ENCODE data around the gene LMBR1L.

Gene LMBR1L

GRCh38 chr12:49089821-49090773, 20.6 kb downstream of the LMBR1L start (continued):
- TF ChIP-seq, protein P1, sequence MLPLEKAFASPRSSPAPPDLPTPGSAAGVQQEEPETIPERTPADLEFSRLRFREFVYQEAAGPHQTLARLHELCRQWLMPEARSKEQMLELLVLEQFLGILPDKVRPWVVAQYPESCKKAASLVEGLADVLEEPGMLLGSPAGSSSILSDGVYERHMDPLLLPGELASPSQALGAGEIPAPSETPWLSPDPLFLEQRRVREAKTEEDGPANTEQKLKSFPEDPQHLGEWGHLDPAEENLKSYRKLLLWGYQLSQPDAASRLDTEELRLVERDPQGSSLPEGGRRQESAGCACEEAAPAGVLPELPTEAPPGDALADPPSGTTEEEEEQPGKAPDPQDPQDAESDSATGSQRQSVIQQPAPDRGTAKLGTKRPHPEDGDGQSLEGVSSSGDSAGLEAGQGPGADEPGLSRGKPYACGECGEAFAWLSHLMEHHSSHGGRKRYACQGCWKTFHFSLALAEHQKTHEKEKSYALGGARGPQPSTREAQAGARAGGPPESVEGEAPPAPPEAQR (tag by site-specific recombination; IDR thresholded peaks at IDR 0.05) = no peak
- TF ChIP-seq ZNF37A (tag by site-specific recombination; IDR thresholded peaks at IDR 0.05) = no peak
- peak; percentile 41 for TF ChIP-seq ZNF600 (tag by site-specific recombination; IDR thresholded peaks at IDR 0.05)
- TF ChIP-seq FEZF1 (tag by site-specific recombination; IDR thresholded peaks at IDR 0.05) = no peak
- TF ChIP-seq ZNF660 (tag by site-specific recombination; IDR thresholded peaks at IDR 0.05) = no peak
- TF ChIP-seq, protein P2, sequence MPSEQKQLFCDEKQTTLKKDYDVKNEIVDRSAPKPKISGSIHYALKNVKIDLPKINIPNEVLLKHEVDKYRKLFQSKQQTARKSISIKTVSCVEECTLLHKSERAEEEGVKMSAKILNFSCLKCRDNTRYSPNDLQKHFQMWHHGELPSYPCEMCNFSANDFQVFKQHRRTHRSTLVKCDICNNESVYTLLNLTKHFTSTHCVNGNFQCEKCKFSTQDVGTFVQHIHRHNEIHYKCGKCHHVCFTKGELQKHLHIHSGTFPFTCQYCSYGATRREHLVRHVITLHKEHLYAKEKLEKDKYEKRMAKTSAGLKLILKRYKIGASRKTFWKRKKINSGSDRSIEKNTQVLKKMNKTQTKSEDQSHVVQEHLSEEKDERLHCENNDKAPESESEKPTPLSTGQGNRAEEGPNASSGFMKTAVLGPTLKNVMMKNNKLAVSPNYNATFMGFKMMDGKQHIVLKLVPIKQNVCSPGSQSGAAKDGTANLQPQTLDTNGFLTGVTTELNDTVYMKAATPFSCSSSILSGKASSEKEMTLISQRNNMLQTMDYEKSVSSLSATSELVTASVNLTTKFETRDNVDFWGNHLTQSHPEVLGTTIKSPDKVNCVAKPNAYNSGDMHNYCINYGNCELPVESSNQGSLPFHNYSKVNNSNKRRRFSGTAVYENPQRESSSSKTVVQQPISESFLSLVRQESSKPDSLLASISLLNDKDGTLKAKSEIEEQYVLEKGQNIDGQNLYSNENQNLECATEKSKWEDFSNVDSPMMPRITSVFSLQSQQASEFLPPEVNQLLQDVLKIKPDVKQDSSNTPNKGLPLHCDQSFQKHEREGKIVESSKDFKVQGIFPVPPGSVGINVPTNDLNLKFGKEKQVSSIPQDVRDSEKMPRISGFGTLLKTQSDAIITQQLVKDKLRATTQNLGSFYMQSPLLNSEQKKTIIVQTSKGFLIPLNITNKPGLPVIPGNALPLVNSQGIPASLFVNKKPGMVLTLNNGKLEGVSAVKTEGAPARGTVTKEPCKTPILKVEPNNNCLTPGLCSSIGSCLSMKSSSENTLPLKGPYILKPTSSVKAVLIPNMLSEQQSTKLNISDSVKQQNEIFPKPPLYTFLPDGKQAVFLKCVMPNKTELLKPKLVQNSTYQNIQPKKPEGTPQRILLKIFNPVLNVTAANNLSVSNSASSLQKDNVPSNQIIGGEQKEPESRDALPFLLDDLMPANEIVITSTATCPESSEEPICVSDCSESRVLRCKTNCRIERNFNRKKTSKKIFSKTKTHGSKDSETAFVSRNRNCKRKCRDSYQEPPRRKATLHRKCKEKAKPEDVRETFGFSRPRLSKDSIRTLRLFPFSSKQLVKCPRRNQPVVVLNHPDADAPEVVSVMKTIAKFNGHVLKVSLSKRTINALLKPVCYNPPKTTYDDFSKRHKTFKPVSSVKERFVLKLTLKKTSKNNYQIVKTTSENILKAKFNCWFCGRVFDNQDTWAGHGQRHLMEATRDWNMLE (tag by site-specific recombination; conservative IDR thresholded peaks at IDR 0.05; ENCODE audit: low read depth) = no peak
- TF ChIP-seq ZNF629 (tag by site-specific recombination; IDR thresholded peaks at IDR 0.05) = no peak
- no peak for TF ChIP-seq AEBP2 (tag by site-specific recombination; IDR thresholded peaks at IDR 0.05; ENCODE audit: borderline replicate concordance)
- no peak for TF ChIP-seq SP3 (tag by site-specific recombination; IDR thresholded peaks at IDR 0.05)
- TF ChIP-seq, protein P3, sequence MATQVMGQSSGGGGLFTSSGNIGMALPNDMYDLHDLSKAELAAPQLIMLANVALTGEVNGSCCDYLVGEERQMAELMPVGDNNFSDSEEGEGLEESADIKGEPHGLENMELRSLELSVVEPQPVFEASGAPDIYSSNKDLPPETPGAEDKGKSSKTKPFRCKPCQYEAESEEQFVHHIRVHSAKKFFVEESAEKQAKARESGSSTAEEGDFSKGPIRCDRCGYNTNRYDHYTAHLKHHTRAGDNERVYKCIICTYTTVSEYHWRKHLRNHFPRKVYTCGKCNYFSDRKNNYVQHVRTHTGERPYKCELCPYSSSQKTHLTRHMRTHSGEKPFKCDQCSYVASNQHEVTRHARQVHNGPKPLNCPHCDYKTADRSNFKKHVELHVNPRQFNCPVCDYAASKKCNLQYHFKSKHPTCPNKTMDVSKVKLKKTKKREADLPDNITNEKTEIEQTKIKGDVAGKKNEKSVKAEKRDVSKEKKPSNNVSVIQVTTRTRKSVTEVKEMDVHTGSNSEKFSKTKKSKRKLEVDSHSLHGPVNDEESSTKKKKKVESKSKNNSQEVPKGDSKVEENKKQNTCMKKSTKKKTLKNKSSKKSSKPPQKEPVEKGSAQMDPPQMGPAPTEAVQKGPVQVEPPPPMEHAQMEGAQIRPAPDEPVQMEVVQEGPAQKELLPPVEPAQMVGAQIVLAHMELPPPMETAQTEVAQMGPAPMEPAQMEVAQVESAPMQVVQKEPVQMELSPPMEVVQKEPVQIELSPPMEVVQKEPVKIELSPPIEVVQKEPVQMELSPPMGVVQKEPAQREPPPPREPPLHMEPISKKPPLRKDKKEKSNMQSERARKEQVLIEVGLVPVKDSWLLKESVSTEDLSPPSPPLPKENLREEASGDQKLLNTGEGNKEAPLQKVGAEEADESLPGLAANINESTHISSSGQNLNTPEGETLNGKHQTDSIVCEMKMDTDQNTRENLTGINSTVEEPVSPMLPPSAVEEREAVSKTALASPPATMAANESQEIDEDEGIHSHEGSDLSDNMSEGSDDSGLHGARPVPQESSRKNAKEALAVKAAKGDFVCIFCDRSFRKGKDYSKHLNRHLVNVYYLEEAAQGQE (tag by site-specific recombination; IDR thresholded peaks at IDR 0.05) = no peak
- TF ChIP-seq KLF8 (tag by site-specific recombination; IDR thresholded peaks at IDR 0.05) = no peak
- TF ChIP-seq, protein P4, sequence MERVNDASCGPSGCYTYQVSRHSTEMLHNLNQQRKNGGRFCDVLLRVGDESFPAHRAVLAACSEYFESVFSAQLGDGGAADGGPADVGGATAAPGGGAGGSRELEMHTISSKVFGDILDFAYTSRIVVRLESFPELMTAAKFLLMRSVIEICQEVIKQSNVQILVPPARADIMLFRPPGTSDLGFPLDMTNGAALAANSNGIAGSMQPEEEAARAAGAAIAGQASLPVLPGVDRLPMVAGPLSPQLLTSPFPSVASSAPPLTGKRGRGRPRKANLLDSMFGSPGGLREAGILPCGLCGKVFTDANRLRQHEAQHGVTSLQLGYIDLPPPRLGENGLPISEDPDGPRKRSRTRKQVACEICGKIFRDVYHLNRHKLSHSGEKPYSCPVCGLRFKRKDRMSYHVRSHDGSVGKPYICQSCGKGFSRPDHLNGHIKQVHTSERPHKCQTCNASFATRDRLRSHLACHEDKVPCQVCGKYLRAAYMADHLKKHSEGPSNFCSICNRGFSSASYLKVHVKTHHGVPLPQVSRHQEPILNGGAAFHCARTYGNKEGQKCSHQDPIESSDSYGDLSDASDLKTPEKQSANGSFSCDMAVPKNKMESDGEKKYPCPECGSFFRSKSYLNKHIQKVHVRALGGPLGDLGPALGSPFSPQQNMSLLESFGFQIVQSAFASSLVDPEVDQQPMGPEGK (tag by site-specific recombination; IDR thresholded peaks at IDR 0.05) = no peak
- TF ChIP-seq ZBTB6 (tag by site-specific recombination; IDR thresholded peaks at IDR 0.05) = no peak
- no peak for TF ChIP-seq HOXD13 (CRISPR knock-in tag; IDR thresholded peaks at IDR 0.05; ENCODE audit: borderline replicate concordance)
- no peak for TF ChIP-seq ZNF112 (tag by site-specific recombination; IDR thresholded peaks at IDR 0.05)
- TF ChIP-seq, protein P5, sequence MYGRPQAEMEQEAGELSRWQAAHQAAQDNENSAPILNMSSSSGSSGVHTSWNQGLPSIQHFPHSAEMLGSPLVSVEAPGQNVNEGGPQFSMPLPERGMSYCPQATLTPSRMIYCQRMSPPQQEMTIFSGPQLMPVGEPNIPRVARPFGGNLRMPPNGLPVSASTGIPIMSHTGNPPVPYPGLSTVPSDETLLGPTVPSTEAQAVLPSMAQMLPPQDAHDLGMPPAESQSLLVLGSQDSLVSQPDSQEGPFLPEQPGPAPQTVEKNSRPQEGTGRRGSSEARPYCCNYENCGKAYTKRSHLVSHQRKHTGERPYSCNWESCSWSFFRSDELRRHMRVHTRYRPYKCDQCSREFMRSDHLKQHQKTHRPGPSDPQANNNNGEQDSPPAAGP (tag by site-specific recombination; IDR thresholded peaks at IDR 0.05) = no peak
- no peak for TF ChIP-seq ZNF571 (tag by site-specific recombination; IDR thresholded peaks at IDR 0.05)
- TF ChIP-seq ZNF324 (tag by site-specific recombination; IDR thresholded peaks at IDR 0.05) = no peak
- no peak for TF ChIP-seq GFI1B (tag by site-specific recombination; IDR thresholded peaks at IDR 0.05)
- no peak for TF ChIP-seq ZNF585B (tag by site-specific recombination; IDR thresholded peaks at IDR 0.05)
- no peak for TF ChIP-seq REPIN1 (tag by site-specific recombination; IDR thresholded peaks at IDR 0.05; ENCODE audit: low read depth)
- TF ChIP-seq ZFP37 (tag by site-specific recombination; IDR thresholded peaks at IDR 0.05) = no peak
- TF ChIP-seq ZNF610 (tag by site-specific recombination; IDR thresholded peaks at IDR 0.05; ENCODE audit: borderline replicate concordance) = peak; percentile 98
